ENCODE data around the gene CFAP97.
A peak's percentile ranks its signal among the peaks of the same experiment; 100 is the strongest.
"Not testable (repeated sequence)": the region's sequence is repeated elsewhere in the genome, so short reads cannot be mapped to it uniquely, and the experiment has no call there.

CFAP97 gene

DNA sequence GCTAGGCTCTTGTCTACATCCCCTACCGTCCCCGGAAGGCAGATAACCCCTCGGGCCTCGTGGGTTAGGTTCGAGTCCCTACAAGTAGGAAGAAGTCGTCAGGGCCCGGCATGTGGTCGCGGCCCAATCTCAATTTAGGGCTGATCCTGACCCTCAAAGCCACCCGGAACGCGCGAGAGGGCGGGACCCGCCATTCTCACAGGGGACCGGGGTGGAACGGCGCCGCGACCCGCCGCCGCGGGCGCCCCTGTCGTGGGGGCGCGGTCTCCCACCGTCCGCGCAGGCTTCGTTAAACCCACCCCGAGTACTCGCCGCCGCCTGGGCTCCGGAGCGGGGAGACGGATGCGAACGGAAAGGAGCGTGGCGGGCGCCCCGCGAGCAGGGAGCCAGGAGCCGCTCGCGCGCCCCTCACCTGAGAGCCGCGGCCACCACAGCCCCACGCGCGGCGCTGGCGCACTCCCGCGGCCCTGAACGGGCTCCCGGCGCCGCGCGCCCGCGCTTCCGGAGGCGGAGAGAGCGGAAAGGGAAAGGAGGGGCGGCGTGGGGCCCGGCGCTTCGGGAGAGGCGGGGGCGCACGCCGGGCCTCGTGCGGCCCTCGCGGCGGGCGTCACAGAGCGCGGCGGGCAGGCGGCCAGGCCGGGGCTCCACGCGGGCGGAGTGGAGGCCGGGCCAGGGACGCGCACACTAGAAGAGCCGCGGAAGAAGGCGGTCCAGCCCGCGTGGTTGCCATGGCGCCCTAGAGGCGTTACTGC lies at the start of gene CFAP97:
Gene CFAP97, minus strand, starts transcription at position 515 of the 752 bp plus-strand sequence. CDS start 12,804 bp downstream, outside the sequence.
- DNase-seq (ENCODE audit: low spot score) = peak; percentile 96

DNA sequence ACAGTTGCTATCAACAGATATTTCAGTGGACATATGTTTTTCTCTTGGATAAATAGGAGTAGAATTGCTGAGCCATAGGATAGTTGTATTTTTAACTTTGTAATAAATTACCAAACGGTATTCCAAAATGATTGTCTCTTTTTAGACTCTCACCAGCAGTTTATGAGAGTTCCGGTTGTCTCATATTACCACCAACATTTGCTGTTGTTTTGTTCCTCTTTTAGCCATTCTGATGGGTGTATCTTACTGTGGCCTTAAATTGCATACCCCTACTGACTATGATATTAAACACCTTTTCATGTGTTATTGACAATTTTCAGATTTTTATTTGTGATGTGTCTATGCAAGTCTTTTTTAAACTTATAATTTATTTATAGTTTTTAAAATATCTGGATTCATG lies 45.3 kb upstream of the CFAP97 start:
- DNase-seq (ENCODE audit: low spot score) = no peak

DNA sequence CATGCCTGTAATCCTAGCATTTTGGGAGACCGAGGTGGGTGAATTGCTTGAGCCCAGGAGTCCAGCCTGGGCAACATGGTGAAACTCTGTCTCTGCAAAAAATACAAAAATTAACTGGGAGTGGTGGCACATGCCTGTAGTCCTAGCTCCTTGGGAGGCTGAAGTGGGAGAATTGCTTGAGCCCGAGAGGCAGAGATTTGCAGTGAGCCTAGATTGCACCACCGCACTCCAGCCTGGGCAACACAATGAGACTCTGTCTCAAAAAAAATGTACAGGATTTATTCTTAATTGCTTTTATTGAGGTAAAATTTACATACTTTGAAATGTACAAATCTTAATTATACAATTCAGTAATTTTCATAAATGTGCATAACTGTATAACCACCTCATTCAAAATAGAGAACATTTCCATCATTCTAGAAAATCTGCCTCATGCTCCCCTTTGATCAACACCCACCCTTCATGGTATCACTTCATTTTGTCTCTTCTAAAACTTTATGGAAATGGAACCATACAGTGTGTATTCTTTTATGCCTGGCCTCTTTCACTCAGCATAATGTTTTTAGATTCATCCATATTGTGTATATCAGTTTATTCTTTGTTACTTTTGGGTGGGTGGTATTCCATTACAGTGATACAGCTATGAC lies 44.7 kb upstream of the CFAP97 start:
- no peak for DNase-seq (ENCODE audit: low spot score)

DNA sequence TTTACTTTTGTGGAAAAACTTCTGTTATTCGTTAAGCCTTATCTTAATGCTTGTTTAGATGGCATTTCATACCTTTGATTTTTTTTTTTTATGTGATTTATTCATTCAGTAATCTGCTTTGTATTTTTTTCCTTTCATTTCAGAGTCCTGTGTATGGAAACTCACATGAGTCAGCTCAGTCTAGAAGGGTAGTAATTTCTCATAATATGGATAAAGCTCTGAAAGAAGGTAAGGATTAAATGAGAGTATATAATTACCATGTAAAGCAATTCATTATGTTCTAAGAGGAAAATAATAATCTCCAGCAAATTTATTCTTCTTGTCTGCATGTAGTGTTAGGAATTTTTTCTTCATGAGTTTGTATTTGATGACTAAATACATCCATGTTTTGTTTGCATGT lies 43.4 kb upstream of the CFAP97 start:
- no peak for DNase-seq (ENCODE audit: low spot score)

DNA sequence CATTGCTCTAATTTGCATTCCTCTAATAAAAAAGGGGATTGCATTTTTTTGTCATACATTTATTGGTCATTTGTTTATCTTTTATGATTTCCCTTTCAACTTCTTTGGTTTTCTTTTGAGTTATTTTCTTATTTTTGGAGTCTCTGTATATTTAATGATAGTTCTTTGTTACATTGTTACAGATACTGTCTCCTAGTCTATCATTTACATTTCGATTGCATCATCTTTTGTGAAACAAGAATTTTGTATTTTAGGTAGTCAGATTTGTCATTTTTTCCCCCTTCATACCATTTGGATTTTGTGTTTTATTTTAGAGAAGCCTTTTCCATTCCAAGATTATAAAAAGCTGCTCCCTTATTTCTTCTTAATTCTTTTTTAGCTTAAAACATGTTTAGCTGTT lies 42.7 kb upstream of the CFAP97 start:
- DNase-seq (ENCODE audit: low spot score) = no peak

DNA sequence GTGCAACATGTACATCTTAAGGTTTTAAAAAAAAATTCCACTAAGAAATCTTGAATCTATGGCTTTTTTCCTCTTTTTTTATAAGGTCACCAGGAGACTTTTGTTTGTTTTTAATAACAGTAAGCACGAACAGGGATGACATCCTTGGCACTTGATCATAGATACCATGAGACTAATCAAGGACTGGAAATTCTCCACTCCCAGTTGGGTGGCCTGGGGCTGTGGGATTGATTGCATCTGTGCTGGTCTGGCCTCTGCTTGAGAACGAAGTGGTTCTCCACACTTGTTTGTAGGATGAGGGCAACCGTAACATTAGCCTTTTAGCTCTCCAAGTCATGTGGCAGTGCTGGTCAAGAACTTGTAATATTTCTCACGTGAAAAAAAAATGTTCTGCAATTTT lies 41.0 kb upstream of the CFAP97 start:
- DNase-seq (ENCODE audit: low spot score) = no peak

DNA sequence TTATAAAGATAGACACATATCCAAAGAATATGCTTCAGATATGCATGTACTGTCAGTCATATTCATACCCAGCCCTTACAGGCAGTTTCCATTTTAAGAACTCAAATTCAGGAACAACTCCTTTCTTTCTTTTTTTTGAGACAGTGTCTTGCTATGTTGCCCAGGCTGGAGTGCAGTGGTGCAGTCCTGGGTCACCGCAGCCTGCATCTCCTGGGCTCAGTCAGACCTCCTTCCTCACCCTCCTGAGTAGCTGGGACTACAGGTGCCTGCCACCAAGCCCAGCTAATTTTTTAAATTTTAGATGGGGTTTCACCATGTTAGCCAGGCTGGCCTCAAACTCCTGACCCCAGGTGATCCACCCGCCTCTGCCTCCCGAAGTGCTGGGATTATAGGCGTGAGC lies 40.1 kb upstream of the CFAP97 start:
- no peak for DNase-seq (ENCODE audit: low spot score)

DNA sequence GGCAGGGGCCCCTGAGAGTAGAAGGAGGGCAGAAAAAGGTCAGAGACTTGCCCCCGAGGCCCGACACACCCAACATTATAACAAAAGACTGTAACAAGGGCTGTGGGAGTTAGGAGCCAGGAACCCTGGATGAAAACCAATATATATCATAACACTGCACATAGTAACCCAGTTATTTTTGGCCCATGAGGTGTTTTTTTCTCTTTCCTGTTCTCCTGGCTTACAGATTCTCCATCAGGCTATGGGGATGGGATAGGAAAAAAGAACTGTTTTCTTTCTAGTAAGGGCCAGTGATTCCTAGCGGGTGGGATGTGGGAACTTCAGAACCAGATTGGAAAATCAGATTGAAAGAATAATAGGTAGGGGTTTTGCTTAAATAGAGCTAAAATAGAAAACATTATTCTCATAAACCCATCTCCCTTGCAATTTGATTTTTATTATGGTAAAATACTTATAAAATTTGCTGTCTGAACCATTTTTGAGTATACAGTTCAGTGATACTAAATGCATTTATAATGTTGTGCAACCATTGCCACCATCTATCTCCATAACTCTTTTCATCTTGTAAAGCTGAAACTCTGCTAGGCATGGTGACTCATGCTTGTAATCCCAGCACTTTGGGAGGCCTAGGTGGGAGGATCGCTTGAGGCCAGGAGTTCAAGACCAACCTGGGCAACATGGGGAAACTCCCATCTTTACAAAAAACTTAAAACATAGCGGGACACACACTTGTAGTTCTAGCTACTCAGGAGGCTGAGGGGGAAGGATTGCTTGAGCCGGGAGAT lies 39.1 kb upstream of the CFAP97 start:
- no peak for DNase-seq (ENCODE audit: low spot score)

DNA sequence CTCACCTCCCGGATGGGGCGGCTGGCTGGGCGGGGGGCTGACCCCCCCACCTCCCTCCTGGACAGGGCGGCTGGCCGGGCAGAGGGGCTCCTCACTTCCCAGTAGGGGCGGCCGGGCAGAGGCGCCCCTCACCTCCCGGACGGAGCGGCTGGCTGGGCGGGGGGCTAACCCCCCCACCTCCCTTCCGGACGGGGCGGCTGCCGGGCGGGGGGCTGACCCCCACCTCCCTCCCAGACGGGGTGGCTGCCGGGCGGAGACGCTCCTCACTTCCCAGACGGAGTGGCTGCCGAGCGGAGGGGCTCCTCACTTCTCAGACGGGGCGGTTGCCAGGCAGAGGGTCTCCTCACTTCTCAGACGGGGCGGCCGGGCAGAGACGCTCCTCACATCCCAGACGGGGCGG lies 36.7 kb upstream of the CFAP97 start:
- DNase-seq (ENCODE audit: low spot score) = not testable (repeated sequence)

DNA sequence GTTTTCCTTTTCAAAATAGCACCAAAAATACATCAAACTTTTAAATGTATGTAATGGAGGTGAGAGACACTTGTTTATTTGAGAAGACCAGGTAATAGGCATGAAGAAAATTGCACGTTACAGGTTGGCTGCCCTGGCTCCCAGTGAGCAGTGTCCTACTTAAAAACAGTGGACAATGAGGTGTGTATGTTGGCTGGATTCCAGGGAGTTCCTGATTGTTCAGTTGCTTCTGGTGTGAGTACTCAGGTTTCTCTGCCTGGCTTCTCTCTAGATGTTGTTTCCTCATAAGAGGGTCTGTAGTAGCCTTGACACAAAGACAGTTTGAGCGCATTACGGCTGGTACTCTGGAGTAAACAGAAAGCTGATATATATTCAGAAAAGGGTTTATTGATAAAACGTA lies 35.0 kb upstream of the CFAP97 start:
- no peak for DNase-seq (ENCODE audit: low spot score)

DNA sequence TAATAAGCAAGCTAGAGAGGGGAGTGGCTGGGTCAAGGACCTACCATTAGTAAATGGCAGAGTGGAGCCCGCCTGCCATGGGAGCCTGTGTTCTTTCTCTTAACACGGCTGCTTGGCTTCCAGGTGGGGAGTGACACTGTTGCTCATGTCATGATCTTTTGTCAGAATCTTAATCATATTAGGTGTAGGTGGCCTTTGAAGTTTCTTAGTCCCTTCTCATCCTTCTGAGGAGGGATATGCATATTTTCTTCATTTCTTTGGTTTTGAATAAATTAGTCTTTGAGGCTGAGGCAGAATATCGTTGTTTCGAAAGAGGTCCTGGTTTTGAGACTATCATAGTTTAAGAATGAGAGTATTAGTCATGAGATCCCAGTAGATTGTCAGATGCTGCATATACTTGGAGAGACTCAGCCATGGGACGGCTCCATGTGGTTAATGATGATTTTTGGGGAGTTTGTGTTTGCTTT lies 34.4 kb upstream of the CFAP97 start:
- DNase-seq (ENCODE audit: low spot score) = no peak

DNA sequence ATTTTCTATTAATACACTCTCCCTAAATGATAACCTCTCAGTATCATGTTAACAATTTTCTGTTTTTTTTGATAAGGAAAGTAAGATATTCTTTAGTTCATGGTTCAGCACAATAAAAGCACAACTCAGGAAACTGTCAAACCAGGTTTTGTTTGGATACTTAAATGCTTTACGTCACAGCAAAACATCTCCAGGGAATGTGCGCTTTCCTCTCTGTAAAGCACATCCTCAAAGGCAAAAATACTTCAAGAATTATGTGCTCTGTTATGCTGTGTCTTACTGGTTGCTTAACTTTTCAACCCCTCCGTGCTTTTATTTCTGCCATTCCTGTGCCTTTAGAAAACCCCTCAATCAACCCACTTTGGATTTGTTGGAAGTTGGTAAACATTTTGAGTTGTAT lies 33.4 kb upstream of the CFAP97 start:
- DNase-seq (ENCODE audit: low spot score) = no peak

DNA sequence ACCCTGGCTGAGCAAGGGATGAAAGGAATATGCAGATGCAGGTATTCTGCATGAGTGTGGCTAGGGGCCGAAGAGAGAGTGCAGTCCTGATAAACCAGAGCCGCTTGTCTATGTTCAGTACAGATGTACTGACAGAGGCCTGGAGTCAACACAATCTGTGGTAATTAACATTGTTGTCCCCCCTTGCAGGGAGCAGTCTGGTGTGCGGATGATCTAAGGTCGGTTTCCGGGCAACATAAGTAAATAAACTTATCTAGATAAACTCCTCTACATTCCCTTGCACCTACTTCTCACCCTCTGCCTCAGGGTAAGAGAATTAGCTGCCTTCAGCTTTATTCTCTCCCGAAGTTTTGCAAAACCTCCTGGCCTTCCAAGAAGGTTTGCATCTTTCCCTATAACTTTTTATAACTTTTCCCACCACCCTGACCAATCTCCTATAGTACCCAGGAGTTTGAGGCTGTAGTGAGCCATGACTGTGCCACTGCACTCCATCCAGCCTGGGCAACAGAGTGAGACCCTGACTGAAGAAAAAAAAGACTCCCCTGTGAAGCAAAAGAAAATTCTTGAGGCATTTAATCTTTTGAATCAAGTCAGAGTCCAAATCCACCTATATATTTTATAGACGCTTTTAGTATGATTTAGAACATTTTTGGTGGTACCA lies 32.2 kb upstream of the CFAP97 start:
- no peak for DNase-seq (ENCODE audit: low spot score)

DNA sequence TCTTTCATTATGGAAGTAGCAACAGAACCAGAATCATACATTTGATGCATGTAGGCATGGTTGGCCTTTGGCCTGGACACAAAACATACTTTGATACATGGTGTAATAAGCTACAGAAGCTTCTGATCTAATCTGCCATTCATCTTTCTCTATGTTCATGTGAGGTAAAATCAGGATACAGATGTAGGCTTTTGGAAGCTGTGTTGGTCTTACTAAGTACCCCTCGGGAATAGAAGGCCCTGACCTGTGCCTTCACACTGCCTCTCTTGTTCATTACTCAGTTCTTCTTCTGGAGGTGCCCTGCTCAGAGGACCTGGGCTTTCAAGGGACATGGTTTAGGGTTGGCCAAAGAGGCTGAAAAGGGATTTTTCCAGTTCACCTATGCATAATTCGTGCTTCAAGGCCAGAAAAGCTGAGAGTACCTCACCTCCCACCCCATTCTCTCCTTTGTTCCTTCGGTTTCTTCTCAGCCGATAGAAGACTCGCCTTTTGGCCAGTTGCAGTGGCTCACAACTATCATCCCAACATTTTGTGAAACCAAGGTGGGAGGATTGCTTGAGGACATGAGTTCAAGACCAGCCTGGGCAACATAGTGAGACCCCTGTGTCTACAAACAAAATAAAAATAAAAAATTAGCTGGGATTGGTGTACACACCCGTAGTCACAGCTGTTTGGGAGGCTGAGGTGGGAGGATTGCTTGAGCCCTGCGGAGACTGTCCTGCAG lies 31.5 kb upstream of the CFAP97 start:
- DNase-seq (ENCODE audit: low spot score) = no peak

DNA sequence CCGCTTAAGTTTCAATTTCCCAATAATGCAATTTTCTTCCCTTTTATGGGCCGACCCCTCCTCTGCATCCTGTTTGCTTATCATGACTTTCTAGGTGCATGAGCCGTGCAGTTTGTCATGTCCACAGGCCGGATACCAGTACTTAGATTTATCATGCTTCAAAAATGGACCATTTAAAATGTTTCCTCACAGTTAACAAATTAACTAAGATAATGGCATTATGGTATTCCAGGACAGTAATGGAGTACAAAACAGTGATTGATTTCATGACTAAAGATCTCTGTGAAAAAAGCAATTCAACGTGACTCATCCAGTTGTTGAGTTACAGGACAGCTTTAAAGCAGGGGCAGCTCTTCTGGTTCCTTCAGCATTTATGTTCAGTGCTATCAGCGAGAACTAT lies 28.6 kb upstream of the CFAP97 start:
- no peak for DNase-seq (ENCODE audit: low spot score)

DNA sequence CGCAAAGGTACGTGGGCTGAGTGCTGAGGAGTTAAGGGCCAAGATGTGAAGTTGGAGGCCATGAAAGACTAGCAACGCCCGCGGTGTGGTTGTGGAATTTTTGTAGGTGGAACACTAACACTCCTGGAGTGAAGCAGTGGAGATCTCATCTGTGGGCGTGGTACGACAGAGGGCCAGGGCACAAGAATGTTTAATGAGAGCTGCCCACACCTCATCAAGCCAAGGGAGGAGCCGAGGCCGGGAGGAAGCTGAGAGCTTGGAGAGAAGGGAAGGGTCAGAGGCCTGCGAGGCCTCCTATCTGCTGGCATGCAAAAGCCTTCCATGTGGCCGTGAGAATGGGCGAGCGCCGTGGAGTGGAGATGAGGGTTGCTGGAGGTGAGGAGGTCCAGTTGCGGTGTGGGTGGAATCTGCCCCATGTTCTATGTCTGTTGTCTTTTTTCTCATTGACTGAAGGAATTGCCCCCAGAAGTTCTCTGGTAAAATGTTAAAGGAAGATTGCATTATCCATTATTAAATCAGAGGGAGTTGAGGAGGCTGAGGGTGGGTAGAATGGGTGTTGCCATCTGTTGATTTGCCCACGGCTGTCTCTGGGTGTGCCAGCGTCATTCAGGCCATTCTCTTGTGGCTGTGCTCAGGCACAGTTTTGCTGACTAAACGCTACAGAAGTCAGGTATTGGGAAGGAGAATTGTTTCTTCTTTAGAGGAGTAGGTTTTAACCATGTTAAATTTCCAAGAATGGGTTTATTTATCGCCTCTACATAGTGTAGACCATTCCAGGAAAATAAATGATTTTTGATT lies 25.4 kb upstream of the CFAP97 start:
- DNase-seq (ENCODE audit: low spot score) = no peak

DNA sequence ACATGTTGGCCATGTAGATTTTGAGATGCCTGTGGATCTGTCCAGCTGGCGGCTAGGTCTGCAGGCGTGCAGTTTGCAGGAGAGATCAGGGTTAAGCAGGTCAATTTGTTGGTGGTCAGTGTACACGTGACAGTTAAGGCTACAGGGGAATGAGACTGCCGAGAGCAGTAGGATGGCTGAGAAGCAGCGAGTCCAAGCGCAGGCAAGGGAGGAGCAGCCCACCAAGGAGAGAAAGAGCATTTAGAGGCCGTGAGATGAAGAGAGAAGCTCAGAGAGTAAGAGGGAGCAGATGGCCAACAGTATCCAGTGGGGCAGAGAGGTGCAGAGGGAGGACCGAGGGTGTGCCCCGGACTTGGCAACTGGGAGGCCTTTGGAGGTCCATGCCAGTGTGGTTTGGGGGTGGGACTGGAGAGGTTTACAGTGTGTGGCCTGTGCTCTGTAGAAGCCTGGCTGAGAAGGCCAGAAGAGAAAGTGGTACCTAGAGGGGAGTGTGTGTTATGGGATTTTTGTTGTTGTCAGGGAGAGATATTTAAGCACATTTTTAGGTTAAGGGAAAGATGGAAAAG lies 24.0 kb upstream of the CFAP97 start:
- no peak for DNase-seq (ENCODE audit: low spot score)

DNA sequence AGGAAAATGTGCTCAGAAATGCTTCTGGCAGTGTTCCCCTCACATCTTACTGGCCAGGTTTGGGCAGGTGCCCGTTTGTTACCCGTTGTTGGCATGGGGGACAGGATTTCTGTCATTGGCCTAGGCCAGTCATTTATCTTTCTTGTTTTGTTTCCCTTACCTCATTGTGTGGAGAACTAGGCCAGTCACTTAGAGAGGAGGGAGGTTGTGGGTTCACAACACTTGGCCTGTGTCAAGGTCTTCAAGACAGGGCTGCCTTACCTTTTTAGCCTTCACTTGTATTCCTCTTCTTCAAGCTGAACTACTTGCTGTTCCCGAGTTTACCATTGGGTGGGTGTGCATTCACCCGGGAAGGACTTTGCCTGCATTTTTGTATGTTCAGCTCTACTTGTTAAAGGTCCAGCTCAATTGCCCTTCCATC lies 23.3 kb upstream of the CFAP97 start:
- DNase-seq (ENCODE audit: low spot score) = no peak

DNA sequence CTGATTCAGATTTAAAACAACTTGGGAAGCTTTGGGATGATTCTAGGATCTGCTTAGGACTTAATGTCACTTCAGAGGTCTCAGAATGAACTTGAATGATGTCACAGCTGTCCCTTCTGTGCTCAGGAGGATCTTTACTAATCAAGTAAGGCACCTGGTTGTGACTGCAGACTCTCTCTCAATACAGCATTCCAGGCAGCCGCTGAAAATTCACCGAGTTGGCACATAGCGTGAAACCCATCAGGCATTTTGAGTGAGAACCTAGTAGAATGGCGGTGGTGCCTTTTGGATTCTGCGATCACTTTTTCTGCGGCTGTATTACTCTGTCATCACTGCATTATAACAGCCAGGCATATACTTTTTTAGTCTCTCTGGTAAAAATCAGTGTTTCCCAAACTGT lies 22.1 kb upstream of the CFAP97 start:
- DNase-seq (ENCODE audit: low spot score) = no peak

DNA sequence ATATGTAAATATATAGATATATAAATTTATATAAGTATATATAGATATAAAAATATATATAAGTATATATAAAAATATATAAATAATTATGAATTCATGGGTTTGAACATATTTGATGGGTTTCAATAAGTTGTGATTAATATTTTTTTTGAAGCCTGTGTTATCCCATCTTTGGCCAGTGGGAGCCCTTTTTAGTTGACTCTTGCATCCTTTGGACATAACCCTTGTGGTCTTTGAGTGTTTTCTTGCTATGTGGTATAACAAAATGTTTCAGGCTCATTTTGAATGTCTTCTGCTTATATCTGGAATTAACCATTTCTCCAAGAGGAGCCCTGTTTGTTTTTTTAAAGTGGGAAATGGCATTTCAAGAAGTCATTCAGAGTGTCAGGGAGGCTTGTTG lies 20.8 kb upstream of the CFAP97 start:
- DNase-seq (ENCODE audit: low spot score) = no peak

DNA sequence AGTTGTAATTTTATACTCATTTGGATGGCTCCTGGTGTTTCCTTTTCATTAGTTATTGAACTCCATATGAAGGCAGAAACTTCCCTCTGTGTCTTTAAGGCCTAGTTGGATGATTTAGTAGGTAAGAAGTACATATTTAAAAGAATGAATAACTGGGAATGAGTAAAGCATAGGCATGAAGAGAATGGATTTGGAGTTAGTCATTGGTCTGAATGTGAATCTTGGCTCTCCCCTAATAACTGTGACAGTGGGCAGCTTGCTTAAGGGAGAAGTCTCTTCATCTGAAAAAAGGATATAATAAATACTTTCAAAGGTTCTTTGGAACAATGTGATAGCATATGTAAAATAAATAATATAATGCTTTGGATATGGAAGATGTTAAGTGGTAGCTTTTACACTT lies 18.8 kb upstream of the CFAP97 start:
- no peak for DNase-seq (ENCODE audit: low spot score)
